Measurements from ENCODE around the gene HSPA12B. TPM values are rescaled to one million over a fixed set of nuclear protein-coding genes. Genes with fewer than 3 reads are reported as not detected.
A peak's percentile ranks its signal among the peaks of the same experiment; 100 is the strongest.

The HSPA12B gene
- total and polyA plus RNA-seq, 2 of the 4 experiments (the other 2 are of a cell fraction) = not detected

GRCh38 chr20:3686867-3687321, 45.6 kb upstream of the HSPA12B start (continued):
- peak; percentile 37 for TF ChIP-seq RCOR1 (IDR thresholded peaks at IDR 0.05; ENCODE audit: insufficient replicate concordance, low read length)

- ChIA-PET POLR2A (ENCODE audit: unreplicated experiment) (no interaction called here), CTCF (interaction anchor here (0.8 to 2.0 kb wide), 4 partner anchors 11 to 94 kb away, joined by 3 to 9 read pairs (median 4); partner anchors contain the start of genes ADISSP and SPEF1)
- Histone ChIP-seq H3K9me1 (ENCODE audit: insufficient read depth, low read length) (peaks cover 17% of the 10 kb centered on the region), H4K91ac (ENCODE audit: insufficient read depth, low read depth, low read length) (no peak overlapping the region), H2AK5ac (ENCODE audit: low read depth, low read length) (peak overlapping the region; percentile 26; the same call in 1 of the 2 replicates), H3K18ac (ENCODE audit: low read depth, low read length) (no peak overlapping the region), H3K79me1 (ENCODE audit: low read depth in 1 of 2, low read length in 2 of 2) (no peaks in the 10 kb centered on the region), H4K5ac (ENCODE audit: low read depth, low read length) (no peak overlapping the region; the same call in 1 of the 2 replicates), H4K20me1 (ENCODE audit: insufficient read depth, low read length) (no peaks in the 10 kb centered on the region), H4K8ac (ENCODE audit: low read depth in 2 of 2, low read length in 2 of 2) (peak overlapping the region; percentile 4 to 46; a peak in 2 of 4 replicates), H3K27me3 (ENCODE audit: control insufficient read depth, insufficient read depth, low read length) (no peaks in the 10 kb centered on the region), H3K27ac (ENCODE audit: insufficient read depth, low read length) (no peak overlapping the region), H3K4me1 (ENCODE audit: control insufficient read depth, insufficient read depth, low read length) (peaks cover 16% of the 10 kb centered on the region), H3K14ac (replicated peaks; ENCODE audit: low read depth, low read length) (no peak overlapping the region), H3K9ac (ENCODE audit: low read depth, low read length) (no peak overlapping the region), H3K56ac (ENCODE audit: extremely low read depth, insufficient read depth, low read length) (no peak overlapping the region), H3K4me3 (ENCODE audit: insufficient read depth, low read depth, low read length) (no peak overlapping the region), H2AFZ (replicated peaks; ENCODE audit: low read length, poor library complexity) (peak overlapping the region; percentile 70), H3K4me2 (ENCODE audit: low read depth, low read length) (no peak overlapping the region), H2BK15ac (ENCODE audit: low read depth, low read length) (peak overlapping the region; percentile 19; the same call in 1 of the 3 replicates), H2AK9ac (replicated peaks; ENCODE audit: low read depth, low read length, poor library complexity) (peak overlapping the region; percentile 74), H2BK120ac (ENCODE audit: low read depth, low read length) (peak overlapping the region; percentile 48; the same call in 1 of the 2 replicates), H3K9me3 (ENCODE audit: control insufficient read depth, insufficient read depth, low read length) (no peaks in the 10 kb centered on the region), H3K36me3 (ENCODE audit: control insufficient read depth, insufficient read depth, low read length) (no peaks in the 10 kb centered on the region), H3K23ac (ENCODE audit: low read depth, low read length) (no peak overlapping the region), H2BK20ac (ENCODE audit: low read depth, low read length) (no peak overlapping the region), H2BK5ac (ENCODE audit: low read depth, low read length, poor library complexity, severe bottlenecking) (no peak overlapping the region), H3K4ac (ENCODE audit: low read depth, low read length) (no peak overlapping the region)
- ATAC-seq (ENCODE audit: low read depth) (peak; percentile 71), DNase-seq (peak; percentile 63)
- BruUV-seq (replicated peaks) = no TSS peak
- TF ChIP-seq RCOR1 (IDR thresholded peaks at IDR 0.05; ENCODE audit: insufficient replicate concordance, low read length) (no peak), SMC3 (IDR thresholded peaks at IDR 0.05; ENCODE audit: low read depth, low read length) (no peak), USF2 (IDR thresholded peaks at IDR 0.05; ENCODE audit: low read depth, low read length) (peak; percentile 95), ELK1 (IDR thresholded peaks at IDR 0.05; ENCODE audit: borderline replicate concordance, low read depth, low read length) (no peak)
- dilution Hi-C loops (cut with HindIII; ENCODE audit: low sequenced_read_pairs, unreplicated experiment) = no loop called here
- WGBS, 2 experiments (ENCODE audit: extremely low coverage in 2 of 2, insufficient read length in 1 of 2) = no CpG with 5 or more reads among the region's 2 CpGs
- in situ Hi-C loops (cut with MboI; ENCODE audit: low sequenced_read_pairs) = no loop called here
- intact Hi-C loops (cut with micrococcal nuclease) = no loop called here
Observed at GRCh38 chr20:3687655-3688054, 44.8 kb upstream of the HSPA12B start.

All from IMR-90 (cell line).